ENCODE results near the gene NCBP3. TPM values are rescaled to one million over a fixed set of nuclear protein-coding genes. Genes with fewer than 3 reads are reported as not detected.

Gene NCBP3
- total and polyA plus RNA-seq, 2 of the 4 experiments (the other 2 are of a cell fraction), result 10.8 to 13.5 TPM

GRCh38 chr17:3852561-3852960 is 6.5 kb upstream of the NCBP3 start:
- Histone ChIP-seq H4K5ac (ENCODE audit: low read depth, low read length) (no peak overlapping the region), H3K27me3 (ENCODE audit: control insufficient read depth, insufficient read depth, low read length) (peaks cover 9% of the 10 kb centered on the region), H3K14ac (replicated peaks; ENCODE audit: low read depth, low read length) (no peak overlapping the region), H2BK15ac (ENCODE audit: low read depth, low read length) (no peak overlapping the region), H3K18ac (ENCODE audit: low read depth, low read length) (no peak overlapping the region), H2AFZ (replicated peaks; ENCODE audit: low read length, poor library complexity) (no peak overlapping the region), H3K4me3 (ENCODE audit: insufficient read depth, low read depth, low read length) (no peak overlapping the region), H3K79me1 (ENCODE audit: low read depth in 1 of 2, low read length in 2 of 2) (no peaks in the 10 kb centered on the region), H3K4me2 (ENCODE audit: low read depth, low read length) (no peak overlapping the region), H2BK120ac (ENCODE audit: low read depth, low read length) (no peak overlapping the region), H2AK5ac (ENCODE audit: low read depth, low read length) (no peak overlapping the region), H3K9ac (ENCODE audit: low read depth, low read length) (no peak overlapping the region), H3K36me3 (ENCODE audit: control insufficient read depth, insufficient read depth, low read length) (no peaks in the 10 kb centered on the region), H3K9me1 (ENCODE audit: insufficient read depth, low read length) (peaks cover 3% of the 10 kb centered on the region; the same call in 1 of the 2 replicates), H3K23ac (ENCODE audit: low read depth, low read length) (no peak overlapping the region), H4K8ac (ENCODE audit: low read depth in 2 of 2, low read length in 2 of 2) (no peak overlapping the region), H3K9me3 (ENCODE audit: control insufficient read depth, insufficient read depth, low read length) (no peaks in the 10 kb centered on the region), H3K4me1 (ENCODE audit: control insufficient read depth, insufficient read depth, low read length) (no peaks in the 10 kb centered on the region), H4K91ac (ENCODE audit: insufficient read depth, low read depth, low read length) (no peak overlapping the region), H4K20me1 (ENCODE audit: insufficient read depth, low read length) (no peaks in the 10 kb centered on the region), H2BK20ac (ENCODE audit: low read depth, low read length) (no peak overlapping the region), H2AK9ac (replicated peaks; ENCODE audit: low read depth, low read length, poor library complexity) (no peak overlapping the region), H3K27ac (ENCODE audit: insufficient read depth, low read length) (no peak overlapping the region), H3K56ac (ENCODE audit: extremely low read depth, insufficient read depth, low read length) (no peak overlapping the region), H2BK5ac (ENCODE audit: low read depth, low read length, poor library complexity, severe bottlenecking) (no peak overlapping the region), H3K4ac (ENCODE audit: low read depth, low read length) (no peak overlapping the region)
- DNase-seq (no peak), ATAC-seq (ENCODE audit: low read depth) (no peak)
- no peak for TF ChIP-seq RAD21 (IDR thresholded peaks at IDR 0.05; ENCODE audit: low read length)
- no peak for TF ChIP-seq RCOR1 (IDR thresholded peaks at IDR 0.05; ENCODE audit: insufficient replicate concordance, low read length)
- no peak for TF ChIP-seq CTCF (conservative IDR thresholded peaks at IDR 0.05; ENCODE audit: low read depth, low read length)
- TF ChIP-seq MXI1 (IDR thresholded peaks at IDR 0.05; ENCODE audit: borderline replicate concordance, low read depth, low read length), result no peak
- TF ChIP-seq SMC3 (IDR thresholded peaks at IDR 0.05; ENCODE audit: low read depth, low read length), result no peak
- TF ChIP-seq MAZ (IDR thresholded peaks at IDR 0.05; ENCODE audit: borderline replicate concordance, low read depth, low read length), result no peak
- TF ChIP-seq USF2 (IDR thresholded peaks at IDR 0.05; ENCODE audit: low read depth, low read length), result no peak
- no peak for TF ChIP-seq BHLHE40 (IDR thresholded peaks at IDR 0.05; ENCODE audit: low read depth, low read length)
- no peak for TF ChIP-seq NFE2L2 (IDR thresholded peaks at IDR 0.05; ENCODE audit: low read depth, low read length)
- TF ChIP-seq POLR2A (IDR thresholded peaks at IDR 0.05; ENCODE audit: low read depth, low read length), result no peak
- BruUV-seq (replicated peaks), result no TSS peak
- intact Hi-C loops (cut with micrococcal nuclease), result no loop called here
- 37% methylated on average over 5 of the region's 10 CpGs; no CpG with 5 or more reads in 1 of the 2 experiments for WGBS, 2 experiments (ENCODE audit: extremely low coverage in 2 of 2, insufficient read length in 1 of 2)
- in situ Hi-C loops (cut with MboI; ENCODE audit: low sequenced_read_pairs), result no loop called here
- CTCF ChIA-PET, result no interaction called here
- POLR2A ChIA-PET (ENCODE audit: unreplicated experiment), result no interaction called here
- dilution Hi-C loops (cut with HindIII; ENCODE audit: low sequenced_read_pairs, unreplicated experiment), result no loop called here

Measured in IMR-90 (cell line).